H1 (cell line): ENCODE data around the gene NOS1AP. TPM values are rescaled to one million over a fixed set of nuclear protein-coding genes. Genes with fewer than 3 reads are reported as not detected.

Experiments used
- FOSL1 ChIP-seq: IDR thresholded peaks from 2 replicates; pipeline ENCODE4 v1.6.1; 2011; ENCODE audit warnings: mild to moderate bottlenecking, low read depth, low read length, moderate library complexity; ENCODE audit not compliant: insufficient read depth
- NRF1 ChIP-seq: IDR thresholded peaks from 2 replicates; pipeline ENCODE4 v1.6.1; 2011; ENCODE audit warnings: mild to moderate bottlenecking, low read depth, low read length, improper control_type of control experiment
- POLR2AphosphoS5 ChIP-seq: IDR thresholded peaks from 2 replicates; pipeline ENCODE4 v1.6.1; 2011; ENCODE audit warnings: low read depth, low read length
- RNF2 ChIP-seq: fragments of 200-900, 300-1000 bp; sonication (generic); IDR thresholded peaks from 2 replicates; pipeline ENCODE4 v1.7.1; 2016; ENCODE audit warnings: borderline replicate concordance, low read depth, mild to moderate bottlenecking, antibody characterized with exemption, low read length; ENCODE audit not compliant: poor library complexity, severe bottlenecking; ENCODE audit errors: missing control alignments
- YY1 ChIP-seq: IDR thresholded peaks from 2 replicates; pipeline ENCODE4 v1.6.1; 2011; ENCODE audit warnings: low read depth, mild to moderate bottlenecking, low read length
- polyA plus RNA-seq, 7 experiments: library from polyadenylated mRNA; depleted of rRNA in 3 of 7; stranded (reverse) in 5 of 7; unstranded in 2 of 7; fragments of >200 nt in 5 of 7; fragments of 200-250 nt in 2 of 7; gene quantifications; 1 replicate in 5 of 7; 2 replicates in 1 of 7; 4 replicates in 1 of 7; pipeline versions ENCODE4 v1.2.1 to v1.2.3, GENCODE V29; 2011 to 2013; ENCODE audit warnings: missing spikeins in 2 of 7, mixed read lengths in 2 of 7
- total RNA-seq: library from RNA; stranded (reverse); fragmentation: NEBNext Ultra II Directional; extraction: Animal tissue kit (Norgen Biotek cat#: 25700); gene quantifications from 2 replicates; pipeline ENCODE4 v1.2.1, GENCODE V29; 2021
- TF ChIP-seq, protein P1 (sequence below): fragments of 300-600 bp; sonication (generic); IDR thresholded peaks from 2 replicates; pipeline ENCODE4 v1.7.1; 2012; ENCODE audit warnings: low read length, moderate library complexity, mild to moderate bottlenecking, inconsistent platforms; ENCODE audit not compliant: insufficient replicate concordance

Gene NOS1AP
- total and polyA plus RNA-seq, 2 of the 8 experiments (the other 6 are each of a cell fraction or from before 2014, with no cell fraction given): 2.4 to 12.1 TPM

DNA sequence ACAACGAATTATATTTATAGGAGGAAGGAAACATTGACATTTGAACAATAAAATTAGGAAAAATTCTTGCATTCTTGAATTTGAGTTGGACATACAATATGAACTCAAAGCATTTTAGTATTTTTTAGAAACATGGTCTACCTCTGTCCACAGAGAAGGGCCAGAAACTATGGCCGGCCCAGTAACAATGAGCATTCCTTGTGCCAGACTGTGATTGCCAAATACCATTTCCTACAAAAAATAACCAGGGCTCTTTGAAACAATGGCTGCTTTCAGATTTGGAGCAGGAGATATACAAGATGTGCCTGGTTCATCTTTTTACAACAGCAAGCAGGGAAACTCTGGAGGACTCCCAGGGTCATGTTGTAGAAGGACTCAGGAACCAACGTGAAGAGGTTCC lies 38.4 kb downstream of the NOS1AP start (continued):
- TF ChIP-seq RNF2: no peak
- no peak for TF ChIP-seq NRF1
- TF ChIP-seq, protein P1, sequence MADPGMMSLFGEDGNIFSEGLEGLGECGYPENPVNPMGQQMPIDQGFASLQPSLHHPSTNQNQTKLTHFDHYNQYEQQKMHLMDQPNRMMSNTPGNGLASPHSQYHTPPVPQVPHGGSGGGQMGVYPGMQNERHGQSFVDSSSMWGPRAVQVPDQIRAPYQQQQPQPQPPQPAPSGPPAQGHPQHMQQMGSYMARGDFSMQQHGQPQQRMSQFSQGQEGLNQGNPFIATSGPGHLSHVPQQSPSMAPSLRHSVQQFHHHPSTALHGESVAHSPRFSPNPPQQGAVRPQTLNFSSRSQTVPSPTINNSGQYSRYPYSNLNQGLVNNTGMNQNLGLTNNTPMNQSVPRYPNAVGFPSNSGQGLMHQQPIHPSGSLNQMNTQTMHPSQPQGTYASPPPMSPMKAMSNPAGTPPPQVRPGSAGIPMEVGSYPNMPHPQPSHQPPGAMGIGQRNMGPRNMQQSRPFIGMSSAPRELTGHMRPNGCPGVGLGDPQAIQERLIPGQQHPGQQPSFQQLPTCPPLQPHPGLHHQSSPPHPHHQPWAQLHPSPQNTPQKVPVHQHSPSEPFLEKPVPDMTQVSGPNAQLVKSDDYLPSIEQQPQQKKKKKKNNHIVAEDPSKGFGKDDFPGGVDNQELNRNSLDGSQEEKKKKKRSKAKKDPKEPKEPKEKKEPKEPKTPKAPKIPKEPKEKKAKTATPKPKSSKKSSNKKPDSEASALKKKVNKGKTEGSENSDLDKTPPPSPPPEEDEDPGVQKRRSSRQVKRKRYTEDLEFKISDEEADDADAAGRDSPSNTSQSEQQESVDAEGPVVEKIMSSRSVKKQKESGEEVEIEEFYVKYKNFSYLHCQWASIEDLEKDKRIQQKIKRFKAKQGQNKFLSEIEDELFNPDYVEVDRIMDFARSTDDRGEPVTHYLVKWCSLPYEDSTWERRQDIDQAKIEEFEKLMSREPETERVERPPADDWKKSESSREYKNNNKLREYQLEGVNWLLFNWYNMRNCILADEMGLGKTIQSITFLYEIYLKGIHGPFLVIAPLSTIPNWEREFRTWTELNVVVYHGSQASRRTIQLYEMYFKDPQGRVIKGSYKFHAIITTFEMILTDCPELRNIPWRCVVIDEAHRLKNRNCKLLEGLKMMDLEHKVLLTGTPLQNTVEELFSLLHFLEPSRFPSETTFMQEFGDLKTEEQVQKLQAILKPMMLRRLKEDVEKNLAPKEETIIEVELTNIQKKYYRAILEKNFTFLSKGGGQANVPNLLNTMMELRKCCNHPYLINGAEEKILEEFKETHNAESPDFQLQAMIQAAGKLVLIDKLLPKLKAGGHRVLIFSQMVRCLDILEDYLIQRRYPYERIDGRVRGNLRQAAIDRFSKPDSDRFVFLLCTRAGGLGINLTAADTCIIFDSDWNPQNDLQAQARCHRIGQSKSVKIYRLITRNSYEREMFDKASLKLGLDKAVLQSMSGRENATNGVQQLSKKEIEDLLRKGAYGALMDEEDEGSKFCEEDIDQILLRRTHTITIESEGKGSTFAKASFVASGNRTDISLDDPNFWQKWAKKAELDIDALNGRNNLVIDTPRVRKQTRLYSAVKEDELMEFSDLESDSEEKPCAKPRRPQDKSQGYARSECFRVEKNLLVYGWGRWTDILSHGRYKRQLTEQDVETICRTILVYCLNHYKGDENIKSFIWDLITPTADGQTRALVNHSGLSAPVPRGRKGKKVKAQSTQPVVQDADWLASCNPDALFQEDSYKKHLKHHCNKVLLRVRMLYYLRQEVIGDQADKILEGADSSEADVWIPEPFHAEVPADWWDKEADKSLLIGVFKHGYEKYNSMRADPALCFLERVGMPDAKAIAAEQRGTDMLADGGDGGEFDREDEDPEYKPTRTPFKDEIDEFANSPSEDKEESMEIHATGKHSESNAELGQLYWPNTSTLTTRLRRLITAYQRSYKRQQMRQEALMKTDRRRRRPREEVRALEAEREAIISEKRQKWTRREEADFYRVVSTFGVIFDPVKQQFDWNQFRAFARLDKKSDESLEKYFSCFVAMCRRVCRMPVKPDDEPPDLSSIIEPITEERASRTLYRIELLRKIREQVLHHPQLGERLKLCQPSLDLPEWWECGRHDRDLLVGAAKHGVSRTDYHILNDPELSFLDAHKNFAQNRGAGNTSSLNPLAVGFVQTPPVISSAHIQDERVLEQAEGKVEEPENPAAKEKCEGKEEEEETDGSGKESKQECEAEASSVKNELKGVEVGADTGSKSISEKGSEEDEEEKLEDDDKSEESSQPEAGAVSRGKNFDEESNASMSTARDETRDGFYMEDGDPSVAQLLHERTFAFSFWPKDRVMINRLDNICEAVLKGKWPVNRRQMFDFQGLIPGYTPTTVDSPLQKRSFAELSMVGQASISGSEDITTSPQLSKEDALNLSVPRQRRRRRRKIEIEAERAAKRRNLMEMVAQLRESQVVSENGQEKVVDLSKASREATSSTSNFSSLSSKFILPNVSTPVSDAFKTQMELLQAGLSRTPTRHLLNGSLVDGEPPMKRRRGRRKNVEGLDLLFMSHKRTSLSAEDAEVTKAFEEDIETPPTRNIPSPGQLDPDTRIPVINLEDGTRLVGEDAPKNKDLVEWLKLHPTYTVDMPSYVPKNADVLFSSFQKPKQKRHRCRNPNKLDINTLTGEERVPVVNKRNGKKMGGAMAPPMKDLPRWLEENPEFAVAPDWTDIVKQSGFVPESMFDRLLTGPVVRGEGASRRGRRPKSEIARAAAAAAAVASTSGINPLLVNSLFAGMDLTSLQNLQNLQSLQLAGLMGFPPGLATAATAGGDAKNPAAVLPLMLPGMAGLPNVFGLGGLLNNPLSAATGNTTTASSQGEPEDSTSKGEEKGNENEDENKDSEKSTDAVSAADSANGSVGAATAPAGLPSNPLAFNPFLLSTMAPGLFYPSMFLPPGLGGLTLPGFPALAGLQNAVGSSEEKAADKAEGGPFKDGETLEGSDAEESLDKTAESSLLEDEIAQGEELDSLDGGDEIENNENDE: no peak
- no peak for TF ChIP-seq YY1
- TF ChIP-seq FOSL1: no peak
- no peak for TF ChIP-seq POLR2AphosphoS5
